Measurements from ENCODE around the gene WNT9B.

Gene WNT9B

GRCh38 chr17:46883871-46884520 lies 32.6 kb downstream of the WNT9B start:
- no peak for DNase-seq (ENCODE audit: low spot score)

DNA sequence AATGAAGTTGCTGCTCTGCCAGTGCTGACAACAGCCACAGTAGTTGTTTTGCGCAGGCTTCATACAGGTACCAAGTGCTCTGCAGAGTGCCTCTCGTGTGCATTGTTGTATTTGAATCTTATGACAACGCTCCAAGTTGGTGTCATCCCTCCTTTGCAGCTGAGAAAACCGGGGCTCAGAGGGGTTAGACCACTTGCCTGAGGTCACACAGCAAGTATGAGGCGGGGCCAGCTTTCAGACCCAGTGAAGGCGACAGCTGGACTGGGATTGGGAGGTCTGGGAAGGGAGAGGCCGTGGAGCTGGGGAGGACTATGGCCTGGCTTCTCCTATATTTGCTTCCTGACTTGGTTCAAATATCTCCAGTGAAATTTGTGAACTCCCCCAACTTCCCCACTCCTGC lies 33.2 kb downstream of the WNT9B start:
- no peak for DNase-seq (ENCODE audit: low spot score)

DNA sequence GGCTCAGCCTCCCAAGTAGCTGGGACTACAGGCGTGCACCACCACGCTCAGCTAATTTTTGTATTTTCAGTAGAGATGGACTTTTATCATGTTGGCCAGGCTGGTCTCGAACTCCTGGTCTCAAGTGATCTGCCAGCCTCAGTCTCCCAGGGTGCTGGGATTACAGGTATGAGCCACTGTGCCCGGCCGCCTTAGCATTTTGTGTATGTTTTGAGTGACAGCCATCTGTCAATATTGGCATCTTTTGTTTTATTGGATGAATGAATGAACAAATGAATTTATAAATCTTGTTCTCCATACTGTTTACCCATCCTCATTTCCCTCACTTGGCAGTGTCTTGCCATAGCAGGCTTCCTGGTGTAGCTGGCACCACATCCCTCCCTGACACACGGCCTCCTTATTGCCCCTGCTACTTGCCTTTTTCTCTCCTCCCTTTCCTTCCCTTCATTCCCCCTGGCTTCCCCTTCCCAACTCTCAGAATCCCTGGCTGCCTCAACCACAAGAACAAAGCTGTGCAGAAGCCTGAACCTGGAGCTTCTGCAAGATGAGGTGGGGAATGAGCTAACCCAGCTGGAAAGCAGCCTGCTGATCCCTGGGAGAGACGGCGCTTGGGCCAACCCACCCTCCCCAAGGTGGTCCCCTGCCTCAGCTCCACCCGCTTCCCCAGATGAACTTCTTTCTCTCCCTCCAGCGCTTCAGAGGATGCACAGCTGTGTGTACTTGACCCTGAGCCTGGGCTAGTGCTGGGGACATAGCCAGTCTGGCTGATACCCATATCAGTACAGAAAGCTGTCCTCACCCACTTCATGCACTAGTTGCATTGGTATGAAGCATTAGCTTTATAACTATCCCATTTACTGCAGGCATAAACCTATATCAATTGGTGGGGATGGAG lies 34.3 kb downstream of the WNT9B start:
- no peak for DNase-seq (ENCODE audit: low spot score)

GRCh38 chr17:46886310-46886663 lies 34.9 kb downstream of the WNT9B start:
- no peak for DNase-seq (ENCODE audit: low spot score)

DNA sequence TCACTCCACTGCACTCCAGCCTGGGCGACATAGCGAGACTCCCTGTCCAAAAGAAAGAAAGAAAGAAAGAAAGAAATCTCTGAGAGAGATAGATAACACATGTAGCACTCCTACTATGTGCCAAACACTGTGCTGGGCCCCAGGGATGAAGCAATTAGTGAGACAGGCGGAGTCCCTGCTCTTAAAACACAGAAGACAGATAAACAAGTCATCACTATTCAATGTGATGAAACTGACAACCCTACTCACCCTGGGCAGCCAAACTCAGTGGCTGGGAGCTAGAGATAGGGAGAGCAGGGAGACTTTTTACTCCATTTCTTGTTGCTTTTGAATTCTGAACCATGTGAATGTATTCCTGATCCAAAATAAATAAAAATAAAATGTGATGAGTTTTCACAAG lies 36.3 kb downstream of the WNT9B start:
- DNase-seq (ENCODE audit: low spot score): no peak

DNA sequence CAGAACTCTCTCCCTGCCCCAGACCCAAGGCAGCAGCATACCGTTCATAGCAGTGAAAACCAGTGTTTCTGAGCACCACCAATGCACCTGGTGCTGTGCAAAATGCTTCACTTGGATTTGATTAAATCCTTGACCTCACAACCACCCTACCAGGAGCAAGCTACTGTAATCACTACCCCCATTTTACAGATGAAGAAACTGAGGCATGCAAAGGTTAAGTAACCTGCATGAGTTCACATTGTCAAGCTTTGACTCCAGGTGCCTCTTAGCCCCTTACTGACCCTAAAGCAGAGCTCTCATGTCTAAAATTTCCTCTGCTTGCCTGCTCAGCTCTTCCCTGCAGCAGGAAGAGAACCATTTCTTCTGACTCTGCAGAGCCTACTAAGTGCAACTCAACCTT lies 37.3 kb downstream of the WNT9B start:
- no peak for DNase-seq (ENCODE audit: low spot score)

DNA sequence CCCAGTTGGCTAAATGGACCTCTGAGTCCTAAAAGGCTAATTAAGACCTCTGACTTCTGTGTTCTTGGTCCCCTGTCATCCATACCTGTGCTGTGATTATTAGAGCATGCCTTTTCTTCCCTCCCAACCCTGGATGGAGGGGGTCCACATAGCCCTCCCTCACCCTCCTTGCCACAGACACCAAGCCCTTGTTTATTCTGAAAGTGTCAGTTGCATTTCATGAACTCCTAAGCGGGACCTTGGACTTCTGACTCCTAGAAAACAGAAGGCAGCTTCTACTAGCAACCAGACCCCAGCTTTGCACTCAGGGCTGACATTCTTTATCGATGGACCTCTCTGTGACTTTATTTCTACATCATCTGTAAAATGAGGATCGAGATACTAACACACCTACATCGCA lies 38.1 kb downstream of the WNT9B start:
- DNase-seq (ENCODE audit: low spot score): no peak

- no peak for DNase-seq (ENCODE audit: low spot score)
Measured at GRCh38 chr17:46889992-46890564, 38.7 kb downstream of the WNT9B start.

- DNase-seq (ENCODE audit: low spot score): no peak
Measured at GRCh38 chr17:46890638-46891037, 39.3 kb downstream of the WNT9B start.

DNA sequence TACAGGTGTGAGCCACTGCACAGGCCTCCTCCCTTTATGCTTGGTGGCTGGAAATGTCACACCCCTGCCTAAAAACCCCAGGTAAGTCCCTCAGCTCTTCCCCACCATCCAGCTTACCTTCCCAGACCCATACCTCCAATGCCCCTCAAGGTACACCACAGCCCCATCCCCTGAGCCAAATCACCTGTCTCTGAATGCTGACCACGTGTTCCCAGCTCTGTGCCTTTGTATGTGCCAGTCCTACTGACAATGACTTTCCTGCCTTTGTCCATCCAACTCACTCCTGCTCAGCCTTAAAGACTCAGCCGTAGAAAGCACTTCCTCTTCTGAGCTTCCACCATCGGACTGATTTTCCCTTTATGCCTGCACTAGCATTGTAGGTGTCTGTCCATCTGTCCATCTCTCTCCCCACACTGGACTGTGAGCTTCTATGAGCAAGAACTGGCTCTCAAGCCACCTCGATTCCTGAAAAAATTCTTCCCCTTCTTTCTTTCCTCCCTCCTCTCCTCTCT lies 40.9 kb downstream of the WNT9B start:
- DNase-seq (ENCODE audit: low spot score): no peak

DNA sequence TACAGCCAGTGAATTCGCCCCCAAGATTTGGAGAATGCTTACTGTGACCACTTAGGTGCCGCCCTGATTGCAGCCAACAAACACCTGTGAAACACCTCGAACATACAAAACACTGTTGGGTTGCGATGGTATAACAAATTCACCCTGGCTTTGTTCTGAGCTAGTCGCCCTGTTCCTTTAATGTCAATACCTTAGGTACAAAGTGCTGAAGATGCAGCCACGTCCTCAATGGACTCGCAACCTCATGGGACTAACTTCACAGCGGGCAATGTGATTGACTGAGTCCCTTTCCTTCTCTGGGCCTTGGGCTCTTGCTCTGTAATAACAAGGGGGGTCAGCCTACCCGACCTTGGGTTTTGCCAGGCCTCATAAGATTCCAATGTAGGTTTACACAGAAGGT lies 42.6 kb downstream of the WNT9B start:
- no peak for DNase-seq (ENCODE audit: low spot score)

- DNase-seq (ENCODE audit: low spot score): no peak
Measured at GRCh38 chr17:46894476-46895151, 43.2 kb downstream of the WNT9B start.

- no peak for DNase-seq (ENCODE audit: low spot score)
Measured at GRCh38 chr17:46895171-46895570, 43.8 kb downstream of the WNT9B start.

DNA sequence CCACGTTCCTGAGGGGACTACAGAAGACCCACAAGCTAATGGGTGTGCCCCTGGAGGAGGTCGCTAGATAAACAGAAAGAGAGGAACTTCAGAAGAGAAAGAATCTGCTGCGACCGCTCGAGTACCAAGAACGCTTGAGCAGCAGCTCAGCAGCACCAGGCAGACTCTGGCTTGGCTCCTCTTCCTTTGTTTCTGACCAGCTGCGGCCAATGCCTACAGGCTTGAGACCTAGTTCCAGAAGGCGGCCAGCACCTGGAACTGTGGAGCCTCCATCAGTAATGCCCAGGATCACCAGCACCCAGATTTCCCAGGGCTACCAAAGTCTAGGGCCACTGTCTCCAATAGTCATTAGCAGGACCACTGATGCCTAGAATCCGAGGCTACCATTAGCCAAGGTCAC lies 45.6 kb downstream of the WNT9B start:
- no peak for DNase-seq (ENCODE audit: low spot score)

- DNase-seq (ENCODE audit: low spot score): no peak
Measured at GRCh38 chr17:46898364-46898763, 47.0 kb downstream of the WNT9B start.

DNA sequence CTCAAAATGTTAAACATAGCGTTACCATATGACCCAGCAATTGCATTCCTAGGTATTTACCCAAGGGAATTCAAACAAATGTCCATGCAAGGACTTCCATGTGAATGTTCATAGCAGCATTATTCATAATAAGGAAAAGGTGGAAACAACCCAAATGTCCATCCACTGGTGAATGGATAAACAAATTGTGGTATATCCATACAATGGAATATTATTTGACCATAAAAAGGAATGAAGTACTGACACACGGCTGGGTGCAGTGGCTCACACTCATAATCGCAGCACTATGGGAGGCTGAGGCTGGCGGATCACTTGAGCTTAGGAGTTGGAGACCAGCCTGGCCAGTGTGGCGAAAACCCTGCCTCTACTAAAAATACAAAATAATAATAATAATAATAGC lies 47.5 kb downstream of the WNT9B start:
- DNase-seq (ENCODE audit: low spot score): no peak

GRCh38 chr17:46901291-46901690 lies 49.9 kb downstream of the WNT9B start:
- DNase-seq (ENCODE audit: low spot score): no peak

DNA sequence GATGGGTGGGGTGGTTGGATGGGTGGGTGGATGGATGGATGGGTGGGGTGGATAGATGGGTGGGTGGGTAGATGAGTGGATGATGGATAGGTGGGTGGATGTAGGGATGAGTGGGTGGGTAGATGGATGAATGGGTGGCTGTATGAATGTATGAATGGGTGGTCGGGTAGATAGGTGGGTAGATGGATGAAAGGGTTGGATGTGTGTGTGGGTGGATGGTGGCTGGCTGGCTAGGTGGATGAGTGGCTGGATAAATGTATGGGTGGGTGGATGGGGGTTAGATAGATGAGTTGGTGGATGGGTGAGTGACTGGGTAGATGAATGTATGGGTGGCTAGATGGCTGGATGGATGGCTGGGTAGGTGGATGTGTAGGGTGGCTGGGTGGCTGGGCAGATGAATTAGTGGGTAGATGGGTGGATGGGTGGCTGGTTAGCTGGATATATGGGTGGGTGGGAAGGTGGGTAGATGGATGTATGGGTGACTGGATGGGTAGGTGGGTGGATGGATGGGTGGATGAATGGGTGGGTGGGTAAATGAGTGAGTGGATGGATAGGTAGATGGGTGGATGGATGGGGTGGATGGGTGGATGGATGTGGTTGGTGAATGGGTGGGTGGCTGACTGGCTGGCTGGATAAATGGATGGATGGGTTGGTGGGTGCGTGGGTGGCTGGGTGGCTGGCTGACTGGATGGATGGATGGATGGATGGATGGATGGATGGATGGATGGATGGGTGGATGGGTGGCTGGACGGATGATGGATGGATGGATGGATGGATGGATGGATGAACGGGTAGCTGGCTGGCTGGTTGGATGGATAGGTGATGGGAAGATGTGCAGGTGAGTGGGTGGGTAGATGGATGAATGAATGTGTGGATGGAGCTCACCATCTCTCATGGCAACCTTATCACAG lies 52.6 kb downstream of the WNT9B start:
- no peak for DNase-seq (ENCODE audit: low spot score)

DNA sequence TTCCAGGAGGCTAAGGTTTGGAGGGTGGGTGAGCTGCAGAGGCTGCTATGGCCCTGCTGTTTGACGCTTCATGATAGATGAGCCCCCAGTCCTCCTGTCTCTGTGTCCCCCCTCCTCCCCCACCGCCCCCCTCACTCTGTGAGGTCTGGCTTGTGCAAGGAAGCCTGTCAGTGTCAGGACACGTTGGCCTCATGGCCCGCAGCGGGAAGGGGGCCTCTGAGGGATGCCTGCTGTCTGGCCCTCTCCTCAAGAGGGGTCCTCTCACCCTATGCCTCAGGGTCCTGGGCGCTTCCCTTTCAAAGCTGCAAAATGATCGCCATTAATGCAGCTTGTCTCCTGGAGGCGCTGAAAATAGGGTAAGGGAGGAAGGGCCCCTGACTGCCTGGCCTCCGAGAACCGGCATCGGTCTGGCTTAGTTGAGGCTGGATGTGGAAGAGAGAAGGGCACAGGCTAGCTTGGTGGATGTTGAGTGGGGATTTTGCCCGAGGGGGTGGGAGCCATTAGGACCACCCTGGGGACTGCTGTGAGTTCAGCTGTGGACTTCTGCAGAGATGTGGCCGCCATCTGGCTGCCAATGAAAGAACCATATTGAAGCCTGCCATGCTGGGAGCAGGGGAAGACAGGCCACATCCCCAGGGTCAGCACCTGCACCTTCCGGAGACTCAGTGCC lies 56.8 kb downstream of the WNT9B start:
- no peak for DNase-seq (ENCODE audit: low spot score)

- DNase-seq (ENCODE audit: low spot score): no peak
Measured at GRCh38 chr17:46910179-46910927, 59.0 kb downstream of the WNT9B start.

Data from RKO (cell line).